HG03575 (cell line): ENCODE data around the gene FKBP15.
"Not testable (repeated sequence)": the region's sequence is repeated elsewhere in the genome, so short reads cannot be mapped to it uniquely, and the experiment has no call there.

Experiments
- ATAC-seq: cut with Tn5 transposase; IDR thresholded peaks from one replicate; pipeline ENCODE4 v1.9.1; 2021; ENCODE audit not compliant: unreplicated experiment, insufficient number of reproducible peaks, low FRiP score; ENCODE audit errors: extremely low read depth

FKBP15 gene

GRCh38 chr9:113221003-113221799 is at the start of gene FKBP15, which contains the start of gene SLC31A1:
Gene FKBP15 (minus strand): TSS chr9:113221277. CDS start chr9:113221243, 34 bp downstream.
Gene SLC31A1 (plus strand): TSS chr9:113221544. CDS start chr9:113256149, 34,605 bp downstream.
- peak; percentile 63 for ATAC-seq

- ATAC-seq, result no peak
These were observed 48.8 kb upstream of the FKBP15 start for GRCh38 chr9:113269871-113270270.

- ATAC-seq, result no peak
These were observed 48.3 kb upstream of the FKBP15 start for GRCh38 chr9:113269355-113269754.

- ATAC-seq, result no peak
These were observed 47.0 kb upstream of the FKBP15 start for GRCh38 chr9:113267911-113268566.

- ATAC-seq, result no peak
These were observed 45.1 kb upstream of the FKBP15 start for GRCh38 chr9:113266174-113266573.

GRCh38 chr9:113261917-113262671 is 41.0 kb upstream of the FKBP15 start:
- ATAC-seq, result no peak

GRCh38 chr9:113258282-113258681 is 37.2 kb upstream of the FKBP15 start:
- no peak for ATAC-seq

GRCh38 chr9:113257863-113258262 is 36.8 kb upstream of the FKBP15 start:
- no peak for ATAC-seq

GRCh38 chr9:113255438-113255837 is 34.4 kb upstream of the FKBP15 start:
- no peak for ATAC-seq

- no peak for ATAC-seq
These were observed 33.9 kb upstream of the FKBP15 start for GRCh38 chr9:113254991-113255390.

GRCh38 chr9:113250807-113251206 is 29.7 kb upstream of the FKBP15 start:
- ATAC-seq, result no peak

- not testable (repeated sequence) for ATAC-seq
These were observed 28.6 kb upstream of the FKBP15 start for GRCh38 chr9:113249661-113250060.

GRCh38 chr9:113247640-113248039 is 26.6 kb upstream of the FKBP15 start:
- ATAC-seq, result no peak

- ATAC-seq, result no peak
These were observed 25.9 kb upstream of the FKBP15 start for GRCh38 chr9:113246928-113247327.

- no peak for ATAC-seq
These were observed 24.8 kb upstream of the FKBP15 start for GRCh38 chr9:113245894-113246293.

- ATAC-seq, result no peak
These were observed 23.5 kb upstream of the FKBP15 start for GRCh38 chr9:113244556-113244955.

GRCh38 chr9:113241161-113241560 is 20.1 kb upstream of the FKBP15 start:
- no peak for ATAC-seq

- no peak for ATAC-seq
These were observed 17.8 kb upstream of the FKBP15 start for GRCh38 chr9:113238859-113239232.

GRCh38 chr9:113238202-113238858 is 17.3 kb upstream of the FKBP15 start:
- ATAC-seq, result no peak
